GM23338 (cell line): ENCODE data around the gene SLC25A20.

Experiments used
- EZH2 ChIP-seq: fragments of 200-600 bp; sonication (generic); IDR thresholded peaks from one replicate; pipeline ENCODE4 v1.8.0; 2017; ENCODE audit warnings: antibody characterized with exemption, mild to moderate bottlenecking, low read depth; ENCODE audit not compliant: unreplicated experiment
- EZH2phosphoT487 ChIP-seq: fragments of 200-600 bp; sonication (generic); IDR thresholded peaks from one replicate; pipeline ENCODE4 v1.8.1; 2018; ENCODE audit warnings: antibody characterized with exemption; ENCODE audit not compliant: unreplicated experiment
- POLR2AphosphoS5 ChIP-seq: IDR thresholded peaks from 2 replicates; pipeline ENCODE4 v1.6.1; 2016; ENCODE audit warnings: antibody characterized with exemption, low read depth
- REST ChIP-seq: IDR thresholded peaks from one replicate; pipeline ENCODE4 v1.6.1; 2018; ENCODE audit warnings: antibody characterized with exemption; ENCODE audit not compliant: unreplicated experiment
- TF ChIP-seq, protein P1 (sequence below), 2 experiments: fragments of 200-600 bp in 1 of 2; sonication (generic) in 1 of 2; conservative IDR thresholded peaks; 2 replicates each; pipeline versions ENCODE4 v1.5.1 to v1.6.1; 2016 to 2017; ENCODE audit warnings: antibody characterized with exemption in 2 of 2, low read depth in 2 of 2, mild to moderate bottlenecking in 2 of 2, moderate library complexity in 1 of 2

DNA sequence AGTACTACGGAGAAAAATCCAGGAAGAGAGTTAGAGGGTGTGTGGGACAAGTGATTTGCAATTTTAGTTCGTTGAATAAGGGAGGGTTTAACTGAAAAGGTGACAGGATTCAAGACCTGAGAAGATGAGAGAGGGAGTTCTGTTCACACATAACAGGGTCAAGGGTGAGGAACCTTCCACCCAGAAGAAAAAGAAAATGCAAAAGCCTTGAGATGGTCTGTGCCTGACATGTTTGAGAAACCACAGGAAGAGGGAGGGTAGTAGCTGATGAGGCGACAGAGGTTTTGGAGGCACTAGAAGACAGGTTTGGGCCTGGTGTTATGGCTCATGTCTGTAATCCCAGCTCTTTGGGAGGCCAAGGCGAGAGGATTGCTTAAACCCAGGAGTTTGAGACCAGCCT lies 591 bp upstream of the SLC25A20 start:
- TF ChIP-seq, protein P1, sequence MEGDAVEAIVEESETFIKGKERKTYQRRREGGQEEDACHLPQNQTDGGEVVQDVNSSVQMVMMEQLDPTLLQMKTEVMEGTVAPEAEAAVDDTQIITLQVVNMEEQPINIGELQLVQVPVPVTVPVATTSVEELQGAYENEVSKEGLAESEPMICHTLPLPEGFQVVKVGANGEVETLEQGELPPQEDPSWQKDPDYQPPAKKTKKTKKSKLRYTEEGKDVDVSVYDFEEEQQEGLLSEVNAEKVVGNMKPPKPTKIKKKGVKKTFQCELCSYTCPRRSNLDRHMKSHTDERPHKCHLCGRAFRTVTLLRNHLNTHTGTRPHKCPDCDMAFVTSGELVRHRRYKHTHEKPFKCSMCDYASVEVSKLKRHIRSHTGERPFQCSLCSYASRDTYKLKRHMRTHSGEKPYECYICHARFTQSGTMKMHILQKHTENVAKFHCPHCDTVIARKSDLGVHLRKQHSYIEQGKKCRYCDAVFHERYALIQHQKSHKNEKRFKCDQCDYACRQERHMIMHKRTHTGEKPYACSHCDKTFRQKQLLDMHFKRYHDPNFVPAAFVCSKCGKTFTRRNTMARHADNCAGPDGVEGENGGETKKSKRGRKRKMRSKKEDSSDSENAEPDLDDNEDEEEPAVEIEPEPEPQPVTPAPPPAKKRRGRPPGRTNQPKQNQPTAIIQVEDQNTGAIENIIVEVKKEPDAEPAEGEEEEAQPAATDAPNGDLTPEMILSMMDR (conservative IDR thresholded peaks at IDR 0.05; ENCODE audit: low read depth in 2 of 2) = no peak
- TF ChIP-seq EZH2phosphoT487 (no peak), EZH2 (no peak), REST (no peak), POLR2AphosphoS5 (no peak)
